ENCODE results near the gene OR6Y1. TPM values are rescaled to one million over a fixed set of nuclear protein-coding genes. Genes with fewer than 3 reads are reported as not detected.

OR6Y1 gene
- polyA plus RNA-seq, result not detected

GRCh38 chr1:158554352-158554751, at the start of gene OR6Y1:
TSS of gene OR6Y1 (minus strand) at chr1:158554405. CDS start at chr1:158548105, 6,300 bp downstream.
- no peak within 1 kb of the TSS for H3K27ac Mint-ChIP-seq
- no peaks in the 10 kb centered on the region for H3K9me3 Mint-ChIP-seq
- DNase-seq, result no peak
- H3K27me3 Mint-ChIP-seq (ENCODE audit: low read depth in 3 of 3), result peaks cover 0 to 12% (median 2%) of the 10 kb centered on the region in 3 donors
- no peak within 1 kb of the TSS for H3K4me3 Mint-ChIP-seq
- no peaks in the 10 kb centered on the region for H3K36me3 Mint-ChIP-seq
- H3K4me1 Mint-ChIP-seq, result no peaks in the 10 kb centered on the region

- H3K9me3 Mint-ChIP-seq, result peaks cover 19 to 35% (median 27%) of the 10 kb centered on the region in 6 donors
- no peak for DNase-seq
- H3K4me3 Mint-ChIP-seq, result no peak overlapping the region
- H3K36me3 Mint-ChIP-seq, result peaks cover 5 to 14% (median 11%) of the 10 kb centered on the region in 3 donors
- H3K27me3 Mint-ChIP-seq (ENCODE audit: low read depth in 3 of 3), result peaks cover 3 to 24% (median 5%) of the 10 kb centered on the region in 3 donors
- no peak overlapping the region for H3K27ac Mint-ChIP-seq
- H3K4me1 Mint-ChIP-seq, result peaks cover 6 to 13% of the 10 kb centered on the region in 2 donors
Measured at GRCh38 chr1:158600735-158601134, 46.5 kb upstream of the OR6Y1 start.

GRCh38 chr1:158586942-158587341, 32.7 kb upstream of the OR6Y1 start:
- Mint-ChIP-seq H3K4me1 (no peaks in the 10 kb centered on the region), H3K4me3 (no peak overlapping the region), H3K9me3 (peaks cover 5 to 12% (median 7%) of the 10 kb centered on the region in 6 donors), H3K27me3 (ENCODE audit: low read depth in 3 of 3) (peaks cover 13 to 31% (median 14%) of the 10 kb centered on the region in 3 donors), H3K36me3 (peaks cover 0 to 5% (median 0%) of the 10 kb centered on the region in 3 donors), H3K27ac (no peak overlapping the region)
- no peak for DNase-seq

- Mint-ChIP-seq H3K27me3 (ENCODE audit: low read depth in 3 of 3) (peaks cover 9 to 16% (median 13%) of the 10 kb centered on the region in 3 donors), H3K4me1 (no peaks in the 10 kb centered on the region), H3K9me3 (peaks cover 2 to 12% (median 7%) of the 10 kb centered on the region in 6 donors), H3K36me3 (peaks cover 0 to 5% (median 0%) of the 10 kb centered on the region in 3 donors), H3K4me3 (no peak overlapping the region), H3K27ac (no peak overlapping the region)
- DNase-seq, result no peak
Measured at GRCh38 chr1:158583962-158584361, 29.8 kb upstream of the OR6Y1 start.

GRCh38 chr1:158579733-158580132, 25.5 kb upstream of the OR6Y1 start, which contains the start of gene OR10X1:
TSS of gene OR10X1 (minus strand) at chr1:158579899. CDS start at chr1:158579899, 0 bp downstream.
- Mint-ChIP-seq H3K27ac (no peak within 1 kb of the TSS), H3K27me3 (ENCODE audit: low read depth in 3 of 3) (peaks cover 4 to 20% (median 6%) of the 10 kb centered on the region in 3 donors), H3K4me3 (no peak within 1 kb of the TSS), H3K36me3 (no peaks in the 10 kb centered on the region), H3K9me3 (no peaks in the 10 kb centered on the region), H3K4me1 (no peaks in the 10 kb centered on the region)
- DNase-seq, result no peak

- Mint-ChIP-seq H3K27me3 (ENCODE audit: low read depth in 3 of 3) (peaks cover 1 to 19% (median 3%) of the 10 kb centered on the region in 3 donors), H3K9me3 (no peaks in the 10 kb centered on the region), H3K4me3 (no peak overlapping the region), H3K4me1 (no peaks in the 10 kb centered on the region), H3K27ac (no peak overlapping the region), H3K36me3 (no peaks in the 10 kb centered on the region)
- DNase-seq, result no peak
Measured at GRCh38 chr1:158577561-158577960, 23.4 kb upstream of the OR6Y1 start.

- Mint-ChIP-seq H3K9me3 (peaks cover 0 to 6% (median 0%) of the 10 kb centered on the region in 6 donors), H3K27ac (no peak overlapping the region), H3K4me1 (no peaks in the 10 kb centered on the region), H3K4me3 (no peak overlapping the region), H3K36me3 (no peaks in the 10 kb centered on the region), H3K27me3 (ENCODE audit: low read depth in 3 of 3) (peaks cover 5 to 12% (median 6%) of the 10 kb centered on the region in 3 donors)
- no peak for DNase-seq
Measured at GRCh38 chr1:158572226-158572625, 18.0 kb upstream of the OR6Y1 start.

GRCh38 chr1:158570480-158570879, 16.3 kb upstream of the OR6Y1 start, which contains the start of gene OR6P1:
TSS of gene OR6P1 (minus strand) at chr1:158570580. CDS start at chr1:158563604, 6,976 bp downstream.
- H3K4me3 Mint-ChIP-seq, result no peak within 1 kb of the TSS
- DNase-seq, result no peak
- no peaks in the 10 kb centered on the region for H3K4me1 Mint-ChIP-seq
- H3K36me3 Mint-ChIP-seq, result no peaks in the 10 kb centered on the region
- no peak within 1 kb of the TSS for H3K27ac Mint-ChIP-seq
- peaks cover 0 to 6% (median 0%) of the 10 kb centered on the region in 6 donors for H3K9me3 Mint-ChIP-seq
- H3K27me3 Mint-ChIP-seq (ENCODE audit: low read depth in 3 of 3), result peaks cover 5 to 12% (median 6%) of the 10 kb centered on the region in 3 donors

GRCh38 chr1:158564608-158565007, 10.4 kb upstream of the OR6Y1 start:
- Mint-ChIP-seq H3K27me3 (ENCODE audit: low read depth in 3 of 3) (peaks cover 1 to 5% (median 3%) of the 10 kb centered on the region in 3 donors), H3K9me3 (peaks cover 0 to 6% (median 0%) of the 10 kb centered on the region in 6 donors), H3K4me3 (no peak overlapping the region), H3K36me3 (no peaks in the 10 kb centered on the region), H3K27ac (no peak overlapping the region), H3K4me1 (no peaks in the 10 kb centered on the region)
- no peak for DNase-seq

- Mint-ChIP-seq H3K27me3 (ENCODE audit: low read depth in 3 of 3) (peaks cover 1 to 3% (median 2%) of the 10 kb centered on the region in 3 donors), H3K4me3 (no peak overlapping the region), H3K4me1 (no peaks in the 10 kb centered on the region), H3K9me3 (peaks cover 0 to 6% (median 0%) of the 10 kb centered on the region in 6 donors), H3K27ac (no peak overlapping the region), H3K36me3 (no peaks in the 10 kb centered on the region)
- no peak for DNase-seq
Measured at GRCh38 chr1:158563853-158564252, 9.6 kb upstream of the OR6Y1 start.

- H3K27ac Mint-ChIP-seq, result no peak overlapping the region
- H3K4me1 Mint-ChIP-seq, result no peaks in the 10 kb centered on the region
Measured at GRCh38 chr1:158559696-158560095, 5.5 kb upstream of the OR6Y1 start.

GRCh38 chr1:158552296-158552695, 1.9 kb downstream of the OR6Y1 start:
- H3K4me3 Mint-ChIP-seq, result no peak overlapping the region
- no peaks in the 10 kb centered on the region for H3K9me3 Mint-ChIP-seq
- H3K36me3 Mint-ChIP-seq, result no peaks in the 10 kb centered on the region
- H3K4me1 Mint-ChIP-seq, result no peaks in the 10 kb centered on the region
- no peak overlapping the region for H3K27ac Mint-ChIP-seq
- DNase-seq, result no peak
- H3K27me3 Mint-ChIP-seq (ENCODE audit: low read depth in 3 of 3), result peaks cover 2 to 12% (median 6%) of the 10 kb centered on the region in 3 donors

More at GRCh38 chr1:158559696-158560095, 5.5 kb upstream of the OR6Y1 start:
- no peak overlapping the region for H3K4me3 Mint-ChIP-seq
- peaks cover 1 to 5% (median 4%) of the 10 kb centered on the region in 3 donors for H3K27me3 Mint-ChIP-seq (ENCODE audit: low read depth in 3 of 3)
- DNase-seq, result no peak
- no peaks in the 10 kb centered on the region for H3K9me3 Mint-ChIP-seq
- no peaks in the 10 kb centered on the region for H3K36me3 Mint-ChIP-seq

- Mint-ChIP-seq H3K27ac (no peak overlapping the region), H3K36me3 (no peaks in the 10 kb centered on the region), H3K27me3 (ENCODE audit: low read depth in 3 of 3) (peaks cover 2 to 7% (median 7%) of the 10 kb centered on the region in 3 donors), H3K4me1 (no peaks in the 10 kb centered on the region), H3K4me3 (no peak overlapping the region), H3K9me3 (peaks cover 0 to 2% (median 0%) of the 10 kb centered on the region in 6 donors)
- no peak for DNase-seq
Measured at GRCh38 chr1:158547533-158547932, 6.7 kb downstream of the OR6Y1 start.

GRCh38 chr1:158537609-158538008, 16.6 kb downstream of the OR6Y1 start:
- H3K36me3 Mint-ChIP-seq, result no peaks in the 10 kb centered on the region
- no peak overlapping the region for H3K27ac Mint-ChIP-seq
- DNase-seq, result no peak
- H3K4me3 Mint-ChIP-seq, result no peak overlapping the region
- no peaks in the 10 kb centered on the region for H3K9me3 Mint-ChIP-seq
- no peaks in the 10 kb centered on the region for H3K4me1 Mint-ChIP-seq
- peaks cover 0 to 7% (median 0%) of the 10 kb centered on the region in 3 donors for H3K27me3 Mint-ChIP-seq (ENCODE audit: low read depth in 3 of 3)

GRCh38 chr1:158534496-158534895, 19.7 kb downstream of the OR6Y1 start:
- Mint-ChIP-seq H3K36me3 (no peaks in the 10 kb centered on the region), H3K27ac (no peak overlapping the region), H3K4me3 (no peak overlapping the region), H3K4me1 (no peaks in the 10 kb centered on the region), H3K9me3 (no peaks in the 10 kb centered on the region), H3K27me3 (ENCODE audit: low read depth in 3 of 3) (peaks cover 0 to 12% (median 8%) of the 10 kb centered on the region in 3 donors)
- DNase-seq, result no peak

Measured in immature natural killer cell (primary cell).